8988T (cell line): ENCODE measurements around the gene RETREG1.
"Not testable (repeated sequence)": the region's sequence is repeated elsewhere in the genome, so short reads cannot be mapped to it uniquely, and the experiment has no call there.

Experiments
- DNase-seq: peaks from one replicate; pipeline ENCODE4 v3.0.0; 2011

The RETREG1 gene, protein sequence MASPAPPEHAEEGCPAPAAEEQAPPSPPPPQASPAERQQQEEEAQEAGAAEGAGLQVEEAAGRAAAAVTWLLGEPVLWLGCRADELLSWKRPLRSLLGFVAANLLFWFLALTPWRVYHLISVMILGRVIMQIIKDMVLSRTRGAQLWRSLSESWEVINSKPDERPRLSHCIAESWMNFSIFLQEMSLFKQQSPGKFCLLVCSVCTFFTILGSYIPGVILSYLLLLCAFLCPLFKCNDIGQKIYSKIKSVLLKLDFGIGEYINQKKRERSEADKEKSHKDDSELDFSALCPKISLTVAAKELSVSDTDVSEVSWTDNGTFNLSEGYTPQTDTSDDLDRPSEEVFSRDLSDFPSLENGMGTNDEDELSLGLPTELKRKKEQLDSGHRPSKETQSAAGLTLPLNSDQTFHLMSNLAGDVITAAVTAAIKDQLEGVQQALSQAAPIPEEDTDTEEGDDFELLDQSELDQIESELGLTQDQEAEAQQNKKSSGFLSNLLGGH

DNA sequence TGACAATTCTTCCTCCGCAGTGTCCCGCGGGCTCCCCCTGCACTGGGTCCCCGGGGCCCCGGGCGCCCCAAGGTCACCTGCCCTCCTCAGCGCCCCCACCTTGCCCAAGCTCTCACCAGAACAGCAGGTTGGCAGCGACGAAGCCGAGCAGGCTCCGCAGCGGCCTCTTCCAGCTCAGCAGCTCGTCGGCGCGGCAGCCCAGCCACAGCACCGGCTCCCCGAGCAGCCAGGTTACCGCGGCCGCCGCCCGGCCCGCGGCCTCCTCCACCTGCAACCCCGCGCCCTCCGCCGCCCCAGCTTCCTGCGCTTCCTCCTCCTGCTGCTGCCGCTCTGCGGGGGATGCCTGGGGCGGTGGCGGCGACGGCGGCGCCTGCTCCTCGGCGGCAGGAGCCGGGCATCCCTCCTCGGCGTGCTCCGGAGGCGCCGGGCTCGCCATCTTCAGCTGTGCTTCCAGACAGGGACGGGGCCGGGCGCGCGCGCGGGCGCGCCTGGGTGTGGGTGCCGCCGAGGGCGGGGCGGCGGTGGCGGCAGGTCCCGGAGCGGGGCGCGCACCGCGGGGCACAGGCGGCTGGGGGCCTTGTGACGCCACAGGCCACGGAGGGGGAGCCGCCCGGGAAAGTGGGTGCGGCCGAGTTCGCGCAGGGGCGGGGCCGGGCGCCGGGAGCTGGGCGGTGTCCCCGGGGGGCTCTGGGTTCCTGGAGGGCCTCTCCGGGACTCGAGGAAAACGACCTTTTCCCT, at the start of gene RETREG1:
RETREG1 (minus strand) TSS at position 462 of the 738 bp plus-strand sequence; CDS start at position 436, 26 bp downstream.
- DNase-seq: peak; percentile 87

DNA sequence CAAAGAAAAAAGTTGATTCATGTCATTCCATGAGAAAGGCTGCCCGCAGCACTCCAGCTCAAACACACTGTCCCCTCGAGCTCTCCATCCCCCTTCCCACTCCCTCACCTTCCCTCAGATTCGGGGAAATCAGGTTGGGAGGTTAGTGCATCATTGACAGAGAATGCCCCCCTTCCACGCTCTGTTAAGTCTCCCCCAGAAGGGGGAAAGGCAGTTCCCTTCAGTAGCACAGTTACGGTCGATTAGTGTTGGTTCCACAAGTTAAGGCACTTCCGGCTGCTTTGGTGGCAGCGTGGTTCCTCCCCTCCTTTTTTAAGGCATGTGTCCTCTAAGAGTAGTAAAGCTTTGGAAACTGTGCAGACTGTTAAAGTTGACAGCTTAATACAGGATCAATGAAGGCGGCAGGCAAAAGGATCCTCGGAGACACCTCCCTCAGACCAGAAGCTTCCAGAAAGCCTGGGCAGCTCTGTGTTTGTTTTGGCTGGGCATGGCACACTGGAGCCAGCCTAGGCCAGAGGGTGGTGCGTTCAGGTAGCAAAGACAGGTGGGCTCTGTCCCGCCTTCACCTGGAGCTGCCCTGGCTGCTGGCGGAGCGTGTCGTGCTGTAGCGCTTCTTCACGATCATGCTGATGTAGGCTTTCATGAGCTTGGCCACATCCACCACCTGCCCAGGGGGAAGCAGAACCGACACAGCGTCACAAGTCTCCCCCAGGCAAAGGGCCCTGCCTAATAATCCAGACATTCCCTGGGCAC, 49.5 kb upstream of the RETREG1 start:
- no peak for DNase-seq

DNA sequence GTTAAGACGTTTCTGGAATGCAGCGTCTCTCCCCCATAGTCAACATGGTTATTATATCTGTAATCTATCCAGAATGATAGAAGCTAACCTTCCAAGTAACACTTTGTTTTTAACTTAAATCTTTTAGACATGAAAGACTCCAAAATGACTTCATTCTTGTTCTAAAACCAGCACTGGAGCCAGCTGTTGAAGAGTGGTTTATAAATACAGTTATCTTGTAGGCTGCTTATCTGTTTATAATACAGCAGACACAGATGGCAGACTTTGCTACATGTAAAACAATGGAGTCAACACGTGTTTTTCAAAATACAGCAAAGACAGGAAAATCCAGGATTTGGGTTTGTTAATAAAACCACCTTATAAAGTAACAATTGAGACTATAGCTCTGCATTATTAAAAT, 48.8 kb upstream of the RETREG1 start:
- no peak for DNase-seq

DNA sequence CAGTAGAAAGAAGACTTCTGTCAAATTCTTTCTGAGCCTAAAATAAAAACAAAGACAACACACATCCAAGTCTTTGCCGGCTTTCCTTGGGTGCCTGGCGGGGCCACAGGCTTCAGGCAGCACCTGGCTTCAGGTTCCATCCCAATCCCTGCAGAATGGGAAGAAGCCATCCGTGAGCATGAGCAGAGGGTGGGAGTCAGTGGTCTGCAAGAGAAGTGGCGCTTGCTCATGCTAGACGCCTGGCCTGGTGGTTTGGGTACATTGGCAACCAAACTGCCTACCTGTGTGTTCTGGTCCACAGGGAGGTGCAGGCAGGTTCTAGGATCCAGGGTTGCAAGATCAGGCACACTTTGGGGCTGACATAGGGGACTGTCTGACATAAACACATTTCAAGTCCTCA, 47.6 kb upstream of the RETREG1 start:
- no peak for DNase-seq

DNA sequence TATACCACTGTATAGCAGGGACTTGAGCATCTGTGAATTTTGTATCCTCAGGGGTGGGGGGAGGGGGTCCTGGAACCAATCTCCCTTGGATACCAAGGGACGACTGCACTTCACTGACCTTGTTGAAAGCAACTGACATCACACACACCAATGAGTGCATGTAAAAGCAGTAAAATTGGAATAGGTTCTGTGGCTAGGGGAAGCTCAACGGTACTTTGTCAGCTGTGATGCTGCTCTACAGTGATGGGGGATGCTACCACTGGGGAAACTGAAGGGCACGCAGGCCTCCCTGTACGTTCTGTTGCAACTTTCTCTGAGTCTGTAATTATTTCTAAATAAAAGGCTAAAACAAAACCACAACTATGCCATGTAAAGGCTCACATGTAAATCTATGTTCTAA, 47.0 kb upstream of the RETREG1 start:
- DNase-seq: no peak

DNA sequence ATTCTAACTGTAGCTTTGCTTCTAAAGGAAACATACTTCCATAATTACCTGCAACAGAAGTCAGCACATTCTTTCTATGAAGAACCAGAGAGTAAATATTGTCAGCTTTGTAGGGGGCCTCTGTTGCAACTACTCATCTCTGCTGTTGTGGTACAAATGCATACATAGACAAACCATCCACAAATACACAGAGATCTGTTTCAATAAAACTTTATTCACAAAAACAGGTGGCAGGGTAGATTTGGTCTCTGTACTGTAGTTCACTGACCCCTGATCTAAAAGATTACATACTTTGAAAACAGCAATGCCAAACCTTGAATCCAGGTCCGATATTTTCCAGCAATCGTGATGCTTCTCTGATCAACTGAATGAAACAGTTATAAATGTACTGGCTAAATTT, 44.9 kb upstream of the RETREG1 start:
- no peak for DNase-seq

- no peak for DNase-seq
These were observed 44.2 kb upstream of the RETREG1 start for GRCh38 chr5:16660982-16661381.

DNA sequence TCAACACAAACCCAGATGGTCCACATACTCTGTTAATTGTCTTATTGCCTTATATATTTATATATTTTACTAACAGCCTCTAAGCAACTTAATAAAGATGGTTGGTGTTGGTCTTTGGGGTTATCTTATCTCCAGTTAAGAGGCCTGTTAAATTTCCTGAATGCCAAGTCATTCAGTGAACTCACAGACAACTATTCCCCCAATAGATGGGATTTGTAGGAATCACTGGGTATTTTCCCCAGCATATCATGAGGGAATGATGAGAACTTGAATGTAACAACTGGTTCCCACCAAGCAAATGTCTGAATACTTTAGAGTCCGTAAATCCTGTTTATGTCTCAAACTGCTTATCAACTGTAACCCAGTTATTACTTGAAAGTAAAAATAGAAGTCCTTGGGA, 42.7 kb upstream of the RETREG1 start:
- DNase-seq: no peak

GRCh38 chr5:16656561-16657191, 39.9 kb upstream of the RETREG1 start:
- DNase-seq: no peak

DNA sequence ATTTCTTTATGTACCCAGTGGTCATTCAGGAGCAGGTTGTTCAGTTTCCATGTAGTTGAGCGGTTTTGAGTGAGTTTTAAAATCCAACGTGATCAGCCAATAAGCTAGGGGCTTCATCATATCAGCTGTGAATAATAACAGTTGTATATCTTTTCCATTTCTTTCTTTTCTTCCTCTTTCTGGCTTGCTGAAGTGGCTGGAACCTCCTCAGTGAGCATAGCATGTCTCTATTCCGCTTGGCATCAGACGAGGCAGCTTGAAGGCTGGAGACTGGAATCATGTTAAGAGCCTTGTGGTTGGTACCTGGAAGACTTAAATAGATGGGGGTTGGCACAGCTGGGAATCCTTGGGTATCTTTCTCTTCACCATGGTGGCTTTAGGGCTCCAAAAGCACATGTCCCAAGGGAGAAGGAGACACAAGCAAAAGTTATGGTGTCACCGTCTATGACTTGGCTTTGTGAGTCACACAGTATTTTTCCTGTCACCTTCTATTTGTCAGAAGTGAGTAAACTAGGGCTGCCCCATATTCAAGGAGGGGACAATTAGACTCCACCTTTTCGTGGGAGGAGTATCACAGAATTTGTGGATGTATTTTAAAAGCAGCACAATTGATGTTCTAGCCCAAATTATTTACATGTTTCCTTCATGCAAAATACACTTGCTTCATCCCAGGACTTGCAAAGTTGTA, 38.0 kb upstream of the RETREG1 start:
- no peak for DNase-seq

- DNase-seq: not testable (repeated sequence)
These were observed 31.9 kb upstream of the RETREG1 start for GRCh38 chr5:16648739-16649138.

GRCh38 chr5:16644301-16644889, 27.6 kb upstream of the RETREG1 start:
- no peak for DNase-seq

GRCh38 chr5:16642867-16643266, 26.1 kb upstream of the RETREG1 start:
- no peak for DNase-seq

- DNase-seq: no peak
These were observed 22.4 kb upstream of the RETREG1 start for GRCh38 chr5:16639206-16639605.

DNA sequence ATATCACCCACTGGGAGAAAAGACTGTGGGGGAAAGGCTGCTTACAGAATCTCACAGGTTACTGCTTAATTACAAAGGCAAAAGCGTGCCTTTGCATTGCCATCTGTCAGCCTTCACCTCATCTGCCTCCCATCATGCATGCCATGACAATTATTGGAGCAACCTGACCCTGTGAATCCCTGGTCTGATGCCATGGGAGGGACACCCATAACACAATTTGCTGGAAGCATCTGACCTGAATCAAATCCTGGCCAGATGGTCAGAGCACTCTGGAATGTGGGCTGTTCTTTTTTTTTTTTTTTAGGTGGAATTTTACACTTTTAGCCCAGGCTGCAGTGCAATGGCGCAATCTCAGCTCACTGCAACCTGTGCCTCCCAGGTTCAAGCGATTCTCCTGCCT, 11.6 kb upstream of the RETREG1 start:
- no peak for DNase-seq

- DNase-seq: no peak
These were observed 10.0 kb upstream of the RETREG1 start for GRCh38 chr5:16626696-16627264.

GRCh38 chr5:16625096-16625495, 8.3 kb upstream of the RETREG1 start:
- no peak for DNase-seq

DNA sequence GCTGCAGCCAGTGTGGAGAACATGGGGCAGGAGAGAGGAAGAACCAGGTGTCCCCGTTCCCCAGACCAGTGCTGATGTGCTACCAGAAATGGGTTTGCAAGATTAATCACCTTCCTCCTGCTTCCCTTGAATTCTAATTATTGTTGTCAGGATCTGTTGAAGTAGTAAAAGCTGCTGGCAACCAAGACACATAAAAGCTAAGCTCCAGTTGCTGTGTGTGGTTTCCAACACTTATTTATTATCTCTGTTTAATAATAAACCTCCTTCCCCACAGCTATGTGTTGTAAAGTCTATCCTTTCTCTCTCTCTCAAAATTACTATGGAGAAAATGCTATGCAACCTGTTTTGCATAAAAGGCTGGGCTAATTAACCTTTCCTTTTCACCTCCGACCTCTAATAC, 2.3 kb upstream of the RETREG1 start:
- DNase-seq: no peak

- no peak for DNase-seq
These were observed 1.5 kb upstream of the RETREG1 start for GRCh38 chr5:16618138-16618897.

GRCh38 chr5:16617274-16617968, 624 bp upstream of the RETREG1 start:
- no peak for DNase-seq
